Esophagus squamous epithelium (tissue), 4 donors: Measurements from ENCODE around the gene IL1R1.

ENCODE experiments used
- POLR2A ChIP-seq, 4 donors: fragments of 450-650 bp; IDR thresholded peaks; one replicate each; pipeline ENCODE4 v1.6.1; 2017; ENCODE audit warnings: antibody characterized with exemption in 4 of 4, mild to moderate bottlenecking in 4 of 4, moderate library complexity in 3 of 4
- TF ChIP-seq, protein P1 (sequence below), 6 experiments: fragments of 450-650 bp in 4 of 6; fragments of 200-600 bp in 2 of 6; sonication (generic) in 2 of 6; IDR thresholded peaks; one replicate each; pipeline ENCODE4 v1.5.1; 2016 to 2019; ENCODE audit warnings: antibody characterized with exemption in 6 of 6, mild to moderate bottlenecking in 4 of 6, moderate library complexity in 4 of 6

DNA sequence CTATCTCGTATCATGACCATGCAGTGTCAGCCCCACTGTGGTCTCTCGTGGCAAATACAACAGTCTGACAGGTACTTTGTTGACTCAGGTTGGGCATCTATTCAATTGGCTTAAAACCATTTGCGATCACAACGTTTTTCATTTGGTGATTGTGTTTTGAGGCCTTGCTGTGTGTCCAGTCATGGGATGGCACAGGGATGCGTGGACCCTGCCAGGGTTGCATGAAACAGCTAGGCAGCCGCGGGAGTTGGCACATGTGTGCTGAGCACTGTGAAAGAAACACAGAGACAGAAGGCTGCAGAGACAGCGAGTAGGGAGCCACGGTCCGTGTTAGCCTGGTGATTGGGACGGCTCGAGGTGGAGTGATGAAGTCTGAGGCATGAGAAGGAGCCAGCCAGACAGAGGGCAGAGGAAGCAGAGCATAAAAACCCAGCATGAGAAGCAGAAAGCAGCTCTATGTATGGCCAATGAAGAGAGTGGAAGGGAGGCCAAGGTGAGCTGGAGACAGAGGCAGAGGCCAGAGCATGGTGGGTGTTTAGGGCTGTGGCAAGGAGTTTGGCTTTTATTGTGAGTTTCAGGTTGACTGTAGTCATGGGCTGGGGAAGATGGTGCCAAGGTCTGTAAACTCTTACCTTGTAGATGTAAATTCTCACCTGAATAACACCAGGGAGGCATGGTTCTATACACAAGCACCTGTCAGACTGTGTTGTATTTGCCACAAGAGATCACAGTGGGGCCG, 31.8 kb upstream of the IL1R1 start:
- TF ChIP-seq, protein P1, sequence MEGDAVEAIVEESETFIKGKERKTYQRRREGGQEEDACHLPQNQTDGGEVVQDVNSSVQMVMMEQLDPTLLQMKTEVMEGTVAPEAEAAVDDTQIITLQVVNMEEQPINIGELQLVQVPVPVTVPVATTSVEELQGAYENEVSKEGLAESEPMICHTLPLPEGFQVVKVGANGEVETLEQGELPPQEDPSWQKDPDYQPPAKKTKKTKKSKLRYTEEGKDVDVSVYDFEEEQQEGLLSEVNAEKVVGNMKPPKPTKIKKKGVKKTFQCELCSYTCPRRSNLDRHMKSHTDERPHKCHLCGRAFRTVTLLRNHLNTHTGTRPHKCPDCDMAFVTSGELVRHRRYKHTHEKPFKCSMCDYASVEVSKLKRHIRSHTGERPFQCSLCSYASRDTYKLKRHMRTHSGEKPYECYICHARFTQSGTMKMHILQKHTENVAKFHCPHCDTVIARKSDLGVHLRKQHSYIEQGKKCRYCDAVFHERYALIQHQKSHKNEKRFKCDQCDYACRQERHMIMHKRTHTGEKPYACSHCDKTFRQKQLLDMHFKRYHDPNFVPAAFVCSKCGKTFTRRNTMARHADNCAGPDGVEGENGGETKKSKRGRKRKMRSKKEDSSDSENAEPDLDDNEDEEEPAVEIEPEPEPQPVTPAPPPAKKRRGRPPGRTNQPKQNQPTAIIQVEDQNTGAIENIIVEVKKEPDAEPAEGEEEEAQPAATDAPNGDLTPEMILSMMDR (IDR thresholded peaks at IDR 0.05) = no peak
- TF ChIP-seq POLR2A (IDR thresholded peaks at IDR 0.05) = no peak
